GM19239 (cell line): Measurements from ENCODE around the gene COG2.
A peak's percentile ranks its signal among the peaks of the same experiment; 100 is the strongest.
"Not testable (repeated sequence)": the region's sequence is repeated elsewhere in the genome, so short reads cannot be mapped to it uniquely, and the experiment has no call there.

ENCODE experiments used
- DNase-seq: peaks from one replicate; pipeline ENCODE4 v3.0.0; 2011; ENCODE audit warnings: low spot score; ENCODE audit not compliant: insufficient read length
- FAIRE-seq: peaks from 2 replicates; lab custom pipeline; 2011; peaks lifted over from hg19 to GRCh38; lab: Jason Lieb, UNC

Gene COG2

DNA sequence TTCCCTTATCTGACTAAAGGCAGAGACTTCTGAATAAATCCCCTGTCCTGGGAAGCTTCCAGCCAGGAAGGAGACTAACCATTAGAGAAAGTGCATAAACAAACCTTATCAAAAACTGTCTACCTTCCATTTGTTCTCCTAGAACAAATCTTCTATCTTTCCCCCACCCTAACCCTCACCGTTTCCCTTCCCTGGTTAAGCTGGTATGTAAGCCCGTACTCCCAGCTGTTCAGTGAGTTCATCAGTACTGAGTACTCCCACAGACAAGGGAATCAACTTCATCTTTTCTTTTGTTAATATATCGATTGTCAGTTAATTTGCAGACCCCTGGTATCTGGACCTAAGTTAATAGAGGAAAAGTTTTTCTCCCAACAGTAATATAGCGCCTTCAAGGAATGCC, 20.1 kb upstream of the COG2 start:
- DNase-seq (no peak), FAIRE-seq (no peak)

DNA sequence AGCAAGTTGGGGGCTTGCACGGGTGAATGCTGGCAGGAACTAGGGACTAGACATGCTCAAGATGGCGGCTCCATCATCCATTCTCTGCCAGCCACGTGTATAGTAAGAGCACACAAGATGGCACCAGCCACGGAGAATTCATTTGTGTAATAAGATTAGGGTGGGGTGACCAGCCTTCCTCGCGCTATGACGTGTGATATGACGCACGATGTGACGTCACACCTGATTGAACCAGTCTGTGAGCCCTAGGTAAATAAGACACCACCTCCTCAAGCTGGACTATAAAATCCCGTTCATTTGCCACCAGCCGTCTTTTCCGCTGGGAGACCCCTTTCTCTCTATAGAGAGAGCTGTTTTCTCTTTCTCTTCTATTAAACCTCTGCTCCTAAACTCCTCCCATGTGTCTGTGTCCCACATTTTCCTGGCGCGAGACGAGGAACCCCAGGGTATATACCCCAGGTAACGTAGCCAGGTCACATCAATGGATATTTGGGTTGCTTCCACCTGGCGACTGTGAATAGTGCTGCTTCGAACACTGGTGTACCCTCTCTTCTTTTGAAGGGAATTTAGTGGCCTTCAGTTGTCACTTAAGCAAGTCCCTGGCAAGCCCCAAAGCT, 18.1 kb upstream of the COG2 start:
- FAIRE-seq (no peak), DNase-seq (no peak)

DNA sequence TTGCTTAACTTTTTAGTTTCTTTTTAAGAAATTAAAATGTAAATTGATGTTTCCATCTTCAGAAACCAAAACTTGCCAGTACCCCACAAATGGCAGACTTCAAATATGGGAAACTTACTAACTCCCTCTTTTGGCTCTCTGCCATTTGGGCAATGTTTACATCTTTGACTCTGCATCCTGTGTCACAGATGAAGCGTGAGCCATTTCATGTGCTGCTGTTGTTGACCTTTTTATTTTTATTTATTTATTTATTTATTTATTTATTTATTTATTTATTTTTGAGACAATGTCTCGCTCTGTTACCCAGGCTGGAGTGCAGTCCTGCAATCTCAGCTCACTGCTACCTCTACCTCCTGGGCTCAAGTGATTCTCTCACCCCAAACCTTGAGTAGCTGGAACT, 16.0 kb upstream of the COG2 start:
- FAIRE-seq (no peak), DNase-seq (no peak)

DNA sequence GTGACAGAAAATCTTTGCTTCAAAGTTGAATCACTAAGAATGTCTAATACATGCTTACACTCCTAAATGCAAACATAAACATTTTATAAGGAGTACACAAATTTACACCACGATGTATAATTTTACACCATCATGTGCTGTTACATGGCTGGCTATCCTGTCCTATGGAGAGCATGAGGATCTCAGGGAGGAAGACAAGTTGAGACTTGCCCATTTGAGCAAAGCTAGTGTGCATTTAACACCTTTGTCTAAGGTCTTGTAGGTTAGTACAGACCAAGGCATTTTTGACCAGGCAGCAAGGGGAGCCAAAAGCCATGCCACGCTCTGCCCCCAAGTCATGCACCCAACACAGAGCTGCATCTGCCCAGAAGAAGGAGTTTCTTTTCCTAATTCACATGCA, 14.5 kb upstream of the COG2 start:
- FAIRE-seq = no peak
- no peak for DNase-seq

DNA sequence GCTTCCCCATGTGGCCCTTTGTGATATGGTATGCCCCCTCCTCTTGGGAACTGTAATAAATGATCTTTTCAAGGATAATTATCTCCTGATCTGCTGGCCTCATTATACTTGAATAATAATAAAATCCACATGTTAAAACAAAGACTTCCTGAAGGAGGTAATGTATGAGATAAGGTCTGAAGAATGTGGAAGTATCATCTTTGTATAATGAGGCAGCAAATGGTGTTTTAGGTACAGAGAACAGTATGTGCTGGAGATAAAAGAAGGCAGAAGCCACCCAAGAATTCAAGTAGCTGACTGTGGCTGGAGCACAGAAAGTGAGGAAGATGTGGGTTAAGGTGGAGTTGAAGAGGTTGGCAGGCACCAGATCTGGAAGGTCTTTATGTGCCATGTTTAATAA, 12.8 kb upstream of the COG2 start:
- FAIRE-seq (no peak), DNase-seq (no peak)

DNA sequence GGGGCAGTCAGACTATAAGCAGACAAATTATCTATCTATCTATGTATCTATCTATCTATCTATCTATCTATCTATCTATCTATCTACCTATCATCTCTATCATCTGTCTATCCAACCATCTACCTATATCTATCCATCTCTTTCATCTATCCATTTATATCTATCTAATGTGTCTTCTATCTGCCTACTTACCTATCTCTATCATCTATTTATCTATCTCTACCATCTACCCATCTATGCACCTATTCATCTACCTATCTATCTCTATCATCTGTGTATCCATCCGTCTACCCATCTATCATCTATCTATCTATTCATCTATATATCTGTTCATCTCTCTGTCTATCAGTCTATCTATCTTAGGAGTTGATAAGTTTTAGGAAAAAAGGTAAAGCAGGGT, 10.8 kb upstream of the COG2 start:
- FAIRE-seq (no peak), DNase-seq (no peak)

DNA sequence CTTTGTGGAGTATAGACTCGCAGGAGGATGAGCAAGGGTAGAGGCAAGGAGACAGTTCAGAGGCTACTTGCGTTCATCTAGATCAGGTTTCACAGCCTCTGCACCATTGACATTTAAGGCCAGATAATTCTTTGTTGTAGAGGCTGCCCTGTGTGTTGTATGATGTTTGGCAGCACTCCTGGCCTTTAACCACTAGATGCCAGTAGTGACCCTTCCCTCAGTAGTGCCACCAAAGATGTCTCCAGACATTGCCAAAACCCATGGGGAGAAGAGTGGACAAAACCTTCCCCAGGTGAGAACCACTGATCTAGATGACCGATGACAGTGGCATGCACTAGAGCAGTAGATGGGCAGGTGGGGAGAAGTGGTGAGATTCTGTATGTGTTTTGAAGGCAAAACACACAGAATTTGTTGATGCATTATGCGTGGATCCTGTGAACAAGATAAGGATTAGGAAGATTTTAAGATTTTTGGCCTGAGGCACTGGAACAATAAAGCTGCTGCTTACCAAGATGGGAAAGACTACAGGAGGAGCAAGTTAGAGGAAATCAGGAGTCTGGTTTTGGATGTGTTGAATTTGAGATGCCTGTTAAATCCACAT, 9.9 kb upstream of the COG2 start:
- DNase-seq (peak; percentile 13), FAIRE-seq (no peak)

DNA sequence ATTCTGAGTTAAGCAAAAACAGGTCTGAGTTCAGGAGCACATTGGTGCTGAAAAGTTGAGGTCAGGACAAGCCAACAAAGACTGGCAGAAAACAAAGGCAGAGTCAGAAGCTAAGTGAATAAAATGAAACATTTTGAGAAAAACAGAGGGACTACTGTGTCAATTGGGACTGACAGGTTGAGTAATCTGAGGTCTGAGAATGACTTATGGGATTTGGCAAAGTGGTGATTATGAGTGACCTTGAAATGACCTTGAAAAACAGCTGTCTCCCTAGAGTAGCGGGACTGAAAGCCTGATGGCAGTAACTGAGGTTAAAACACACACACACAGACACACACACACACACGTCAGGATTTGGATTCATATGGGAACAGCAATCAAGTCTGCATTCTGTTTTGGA, 8.8 kb upstream of the COG2 start:
- FAIRE-seq (no peak), DNase-seq (no peak)

DNA sequence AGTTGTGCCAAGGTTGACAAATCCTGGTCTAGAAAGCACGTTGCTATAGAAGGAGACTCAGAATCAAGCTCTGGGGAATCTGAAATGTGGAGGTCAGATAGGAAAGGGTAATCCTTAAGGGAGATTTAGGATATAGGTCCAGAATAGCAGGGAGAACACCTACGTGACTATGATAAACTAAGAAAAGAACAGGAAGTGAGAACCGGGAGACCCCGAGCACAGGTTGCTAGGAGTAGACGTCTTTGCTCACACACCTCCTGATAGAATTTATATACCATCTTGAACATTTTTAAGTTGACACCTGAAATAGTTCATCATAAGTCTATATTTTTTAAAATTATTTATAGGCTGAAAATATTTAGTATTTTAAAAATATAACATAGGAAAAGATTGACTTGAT, 7.9 kb upstream of the COG2 start:
- FAIRE-seq (no peak), DNase-seq (no peak)

DNA sequence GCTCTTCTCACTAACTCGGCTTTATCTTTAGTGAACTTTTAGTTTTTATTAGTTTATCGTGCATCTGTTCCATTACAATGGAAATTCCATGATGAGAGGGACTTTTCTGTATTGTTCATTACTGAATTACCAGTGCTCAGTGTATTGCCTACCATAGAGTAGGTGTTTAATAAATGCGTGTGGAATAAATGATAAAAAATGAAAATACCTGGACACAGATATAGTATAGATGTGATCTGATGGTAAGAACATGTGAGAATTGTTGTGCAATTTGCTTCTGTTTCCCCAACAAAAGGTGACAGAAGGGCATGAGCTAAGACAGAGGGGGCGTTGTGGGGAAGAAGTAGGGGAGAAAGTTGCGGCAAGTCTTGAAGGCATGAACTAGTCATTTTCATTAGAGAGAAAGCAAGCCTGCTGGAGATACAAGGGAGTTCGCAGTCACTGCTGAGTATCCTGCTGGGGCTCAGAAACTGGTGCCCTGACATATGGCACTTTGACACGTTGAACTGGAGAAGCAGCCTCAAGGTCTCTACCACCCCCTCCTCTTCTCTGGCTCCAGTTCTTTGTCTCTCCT, 5.6 kb upstream of the COG2 start:
- FAIRE-seq (no peak), DNase-seq (no peak)

DNA sequence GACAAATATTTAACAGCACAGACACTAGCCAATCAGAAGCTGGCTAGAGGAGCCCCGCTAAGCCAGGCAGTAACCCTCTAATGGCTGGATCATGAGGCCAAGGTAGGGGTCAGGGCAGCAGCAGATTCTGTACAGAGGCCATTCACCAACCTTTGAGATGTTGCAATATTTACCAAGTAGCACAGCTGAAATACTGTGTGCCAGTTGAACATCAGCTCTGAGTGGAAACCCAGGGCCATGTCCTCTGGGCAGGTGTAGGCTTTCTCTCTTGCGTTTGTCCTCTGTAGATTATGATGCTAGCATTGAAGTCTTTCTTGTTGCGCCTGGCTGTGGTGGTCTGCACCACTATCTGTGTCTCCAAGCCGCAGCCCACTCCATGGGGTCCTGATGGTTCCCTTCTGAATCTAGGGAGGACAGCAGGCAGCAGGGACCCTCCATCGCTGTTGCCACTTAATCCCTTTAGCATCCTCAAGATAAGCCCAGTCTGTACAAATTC, 2.5 kb upstream of the COG2 start:
- DNase-seq (no peak), FAIRE-seq (no peak)

DNA sequence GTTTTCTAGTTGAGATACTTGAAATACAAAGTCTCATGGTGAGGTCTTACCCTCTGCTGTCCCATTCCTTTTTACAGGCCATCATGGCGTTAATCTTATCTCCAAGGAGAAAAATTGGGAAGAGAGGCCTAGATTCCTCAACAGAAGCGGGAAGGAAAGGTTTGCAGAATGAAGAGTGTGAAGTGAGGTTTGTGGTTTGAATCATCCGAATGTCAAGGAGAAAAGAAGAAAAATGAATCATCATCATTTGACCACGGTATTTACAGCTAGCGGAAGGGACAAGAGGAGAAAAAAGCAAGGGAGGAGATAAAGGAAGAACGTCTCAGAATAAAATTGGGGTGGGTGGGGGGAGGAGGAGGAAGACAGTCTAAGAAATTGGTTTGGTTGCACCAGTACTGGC, 935 bp upstream of the COG2 start:
- no peak for DNase-seq
- FAIRE-seq = no peak

DNA sequence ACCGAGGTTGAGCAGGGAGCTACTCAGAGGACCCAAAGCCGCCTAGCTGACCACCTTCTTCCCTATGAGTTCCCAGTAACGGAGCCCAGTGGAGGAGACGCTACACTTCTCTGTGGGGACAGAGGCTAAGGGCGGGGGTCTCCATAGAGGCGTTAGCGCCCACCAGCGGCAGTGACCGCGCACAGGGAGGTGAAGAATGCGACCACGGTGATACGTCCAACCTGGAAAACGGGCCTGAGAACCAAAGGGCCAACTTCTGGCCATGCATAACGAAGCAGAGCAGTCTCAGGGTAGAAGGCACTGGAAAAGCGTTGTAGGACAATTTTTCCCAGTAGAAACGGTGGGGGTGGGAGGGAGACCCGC, 400 bp upstream of the COG2 start:
- DNase-seq (no peak), FAIRE-seq (no peak)

DNA sequence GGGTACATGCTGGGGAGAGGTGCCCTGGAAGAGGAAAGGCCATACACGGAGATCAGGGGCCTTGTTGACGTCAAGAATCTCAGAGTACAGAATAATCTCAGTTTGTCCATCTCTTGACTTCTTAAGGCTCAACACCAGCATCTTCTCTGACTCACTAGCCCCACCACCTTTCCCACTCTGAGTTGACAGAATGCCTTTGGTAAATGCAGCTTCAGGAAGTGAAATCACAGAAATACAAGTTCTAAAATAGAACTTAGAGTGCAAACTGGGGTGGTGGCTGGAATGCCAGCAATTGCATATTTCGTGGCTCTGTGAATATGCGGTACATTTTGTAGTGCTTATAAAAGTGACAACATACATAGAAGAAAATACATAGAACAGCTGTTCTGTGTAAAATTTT, 1.6 kb downstream of the COG2 start:
- FAIRE-seq = no peak
- DNase-seq = no peak

DNA sequence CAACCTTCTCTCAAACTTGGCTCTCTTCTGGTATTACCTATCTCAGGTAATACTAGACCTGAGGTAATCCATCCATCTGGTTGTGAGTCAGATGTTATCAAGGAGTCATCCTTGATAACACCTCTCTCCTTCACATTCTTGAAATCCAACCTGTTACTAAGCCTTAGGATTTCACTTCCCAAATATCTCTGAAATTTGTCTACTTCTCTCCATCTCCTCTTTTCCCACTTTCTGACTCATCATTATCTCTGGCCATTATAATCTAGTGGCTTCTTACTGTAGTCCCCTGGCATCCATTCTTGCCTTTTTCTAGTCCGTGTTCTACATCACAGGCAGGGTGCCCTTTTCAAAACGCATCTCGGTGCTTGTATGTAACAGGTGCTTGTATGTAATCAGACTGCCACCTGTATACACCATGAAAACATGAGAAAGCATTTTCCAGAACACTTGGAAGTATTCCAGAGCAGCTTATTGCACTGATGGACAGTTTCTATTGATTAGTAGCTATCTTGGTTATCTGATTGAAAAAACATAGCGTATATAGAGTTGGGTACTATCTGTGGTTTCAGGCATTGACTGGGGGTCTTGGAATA, 4.5 kb downstream of the COG2 start:
- DNase-seq (no peak), FAIRE-seq (no peak)

DNA sequence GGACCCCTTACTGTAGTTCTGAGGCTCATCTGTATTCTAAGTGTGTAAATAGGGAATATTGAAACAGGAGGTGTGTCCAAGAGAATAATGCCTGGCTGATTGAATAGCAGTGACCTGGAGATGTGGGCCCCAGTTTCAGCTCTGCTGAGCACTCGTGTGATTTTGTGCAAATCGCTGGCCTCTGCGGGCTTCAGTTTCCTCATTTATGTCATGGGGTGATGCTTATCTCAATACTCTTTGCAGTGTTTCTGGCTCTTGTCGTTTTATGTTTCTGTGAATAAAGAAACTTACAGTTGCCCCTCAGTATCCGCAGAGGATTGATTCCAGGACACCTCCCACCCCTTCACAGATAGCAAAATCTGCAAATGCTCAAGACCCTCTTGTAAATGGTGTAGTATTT, 5.0 kb downstream of the COG2 start:
- DNase-seq = no peak
- FAIRE-seq = no peak

DNA sequence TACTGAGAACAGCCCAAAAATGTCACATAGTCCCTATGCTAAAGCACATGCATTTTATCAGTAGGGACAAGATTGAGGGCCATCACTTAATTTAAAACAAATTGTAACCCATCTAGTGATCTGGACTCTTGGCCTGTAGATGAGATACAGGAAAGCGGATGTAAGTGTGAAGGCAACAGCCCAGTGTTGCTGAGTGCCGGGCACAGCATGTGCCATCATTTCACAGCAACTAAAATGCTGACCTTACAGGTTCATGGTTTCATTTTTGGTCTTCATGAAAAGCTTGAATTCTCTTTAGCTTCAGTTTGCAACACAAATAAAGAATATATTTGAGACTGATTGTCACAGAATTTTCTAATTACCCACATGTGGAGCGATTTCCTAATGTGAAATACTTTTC, 5.8 kb downstream of the COG2 start:
- no peak for FAIRE-seq

DNA sequence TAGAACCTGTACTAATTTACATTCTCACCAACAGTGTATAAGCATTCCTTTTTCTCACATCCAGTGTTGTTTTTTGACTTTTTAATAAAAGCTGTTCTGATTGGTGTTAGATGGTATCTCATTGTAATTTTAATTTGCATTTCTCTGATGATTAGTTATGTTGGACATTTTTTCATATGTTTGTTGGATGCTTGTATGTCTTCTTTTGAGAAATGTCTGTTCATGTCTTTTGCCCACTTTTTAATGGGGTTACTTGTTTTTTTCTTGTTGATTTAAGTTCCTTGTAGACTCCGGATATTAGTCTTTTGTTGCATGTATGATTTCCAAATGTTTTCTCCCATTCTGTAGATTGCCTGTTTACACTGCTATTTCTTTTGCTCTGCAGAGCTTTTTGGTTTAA, 8.0 kb downstream of the COG2 start:
- DNase-seq (no peak), FAIRE-seq (no peak)

More for the DNA sequence above, 5.8 kb downstream of the COG2 start:
- no peak for DNase-seq

DNA sequence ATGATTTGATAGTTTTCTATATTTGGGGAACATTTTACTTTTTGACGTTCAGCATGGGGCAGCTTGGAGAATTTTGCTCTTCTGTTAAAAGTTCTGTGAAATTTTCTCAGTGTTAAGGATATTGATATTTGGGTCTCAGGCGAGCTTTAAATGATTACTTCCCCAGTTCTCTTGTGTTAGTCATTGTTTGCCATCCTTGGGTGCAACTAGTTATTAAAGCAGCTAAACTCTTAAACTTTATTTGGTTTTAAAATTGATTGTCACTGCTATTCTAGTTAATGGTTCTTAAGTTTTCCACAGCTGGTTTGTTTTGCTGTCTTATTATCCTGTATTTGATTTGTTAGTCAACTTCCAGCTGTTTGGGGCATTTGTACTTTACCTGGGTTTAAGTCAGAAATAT, 9.0 kb downstream of the COG2 start:
- DNase-seq (no peak), FAIRE-seq (no peak)

DNA sequence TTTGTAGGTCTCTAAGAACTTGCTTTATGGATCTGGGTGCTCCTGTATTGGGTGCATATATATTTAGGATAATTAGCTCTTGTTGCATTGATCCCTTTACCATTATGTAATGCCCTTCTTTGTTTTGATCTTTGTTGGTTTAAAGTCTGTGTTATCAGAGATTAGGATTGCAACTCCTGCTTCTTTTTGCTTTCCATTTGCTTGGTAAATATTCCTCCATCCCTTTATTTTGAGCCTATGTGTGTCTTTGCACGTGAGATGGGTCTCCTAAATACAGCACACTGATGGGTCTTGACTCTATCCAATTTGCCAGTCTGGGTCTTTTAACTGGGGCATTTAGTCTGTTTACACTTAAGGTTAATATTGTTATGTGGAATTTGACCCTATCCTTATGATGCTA, 14.4 kb downstream of the COG2 start:
- not testable (repeated sequence) for FAIRE-seq, DNase-seq

DNA sequence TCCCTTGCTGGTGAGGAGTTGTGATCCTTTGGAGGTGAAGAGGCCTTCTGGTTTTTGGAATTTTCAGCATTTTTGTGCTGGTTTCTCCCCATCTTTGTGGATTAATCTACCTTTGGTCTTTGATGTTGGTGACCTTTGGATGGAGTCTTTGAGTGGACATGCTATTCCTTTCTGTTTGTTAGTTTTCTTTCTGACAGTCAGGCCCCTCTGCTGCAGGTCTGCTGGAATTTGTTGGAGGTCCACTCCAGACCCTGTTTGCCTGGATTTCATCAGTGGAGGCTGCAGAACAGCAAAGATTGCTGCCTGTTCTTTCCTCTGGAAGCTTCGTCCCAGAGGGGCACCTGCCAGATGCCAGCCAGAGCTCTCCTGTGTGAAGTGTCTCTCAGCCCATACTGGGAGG, 15.8 kb downstream of the COG2 start:
- not testable (repeated sequence) for DNase-seq, FAIRE-seq

DNA sequence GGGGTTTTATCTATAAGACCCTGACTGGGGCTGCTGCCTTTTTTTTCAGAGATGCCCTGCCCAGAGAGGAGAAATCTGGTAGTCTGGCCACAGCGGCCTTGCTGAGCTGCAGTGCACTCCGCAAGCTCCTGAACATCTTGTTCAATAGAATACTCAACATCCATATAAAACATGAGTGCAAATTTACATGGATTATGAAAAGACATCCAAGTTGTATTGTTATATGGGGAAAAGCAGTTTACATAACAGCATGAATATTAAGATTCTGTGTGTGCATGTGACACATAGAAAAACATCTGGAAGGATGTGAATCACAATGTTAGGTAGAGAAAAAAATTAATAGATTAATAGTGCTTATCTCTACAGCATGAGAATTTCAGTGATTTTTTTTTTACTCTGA, 16.4 kb downstream of the COG2 start:
- FAIRE-seq = no peak
- no peak for DNase-seq
